Fibroblast of lung (primary cell): ENCODE data around the gene WDR45B.

Experiments
- CTCF ChIP-seq, 2 donors: IDR thresholded peaks in 1 of 2; conservative IDR thresholded peaks in 1 of 2; 1 replicate in 1 of 2; 2 replicates in 1 of 2; pipeline ENCODE4 v1.5.1; 2011 to 2012; ENCODE audit warnings: low read length in 2 of 2, control low read depth in 1 of 2, inconsistent platforms in 1 of 2, low read depth in 1 of 2, mild to moderate bottlenecking in 1 of 2
- EZH2 ChIP-seq: IDR thresholded peaks from 2 replicates; pipeline ENCODE4 v1.5.1; 2012; ENCODE audit warnings: low read length, control low read depth, mild to moderate bottlenecking; ENCODE audit errors: missing control alignments

DNA sequence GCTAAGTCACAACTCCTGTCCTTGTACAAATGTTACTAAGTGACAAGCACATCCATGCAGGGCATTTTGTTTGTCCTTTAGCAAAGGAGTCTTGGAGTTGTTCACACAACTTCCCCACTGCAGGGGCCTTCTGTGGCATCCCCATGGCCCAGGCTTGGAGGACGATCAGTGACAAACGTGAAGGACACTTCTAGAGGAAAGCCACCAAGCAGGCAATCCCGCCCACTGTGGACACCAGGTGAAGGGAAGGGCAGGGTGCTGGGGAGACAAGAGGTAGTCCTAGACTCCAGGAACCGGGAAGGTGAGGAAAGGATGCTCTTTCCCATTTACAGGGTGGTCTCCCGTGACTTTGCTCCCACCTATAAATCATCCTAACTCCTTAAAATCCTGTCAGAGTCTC, 4.1 kb downstream of the WDR45B start:
- TF ChIP-seq CTCF (conservative IDR thresholded peaks at IDR 0.05 in 1 of 2, IDR thresholded peaks at IDR 0.05 in 1 of 2; ENCODE audit: low read depth in 1 of 2, low read length in 2 of 2), result no peak
- TF ChIP-seq EZH2, result no peak
